Activated CD4-positive, alpha-beta T cell treated with anti-CD3 and anti-CD28 coated beads, Interleukin-2, amount 50 U/mL, for 1 hour (primary cell): ENCODE measurements around the gene PRTN3.
A peak's percentile ranks its signal among the peaks of the same experiment; 100 is the strongest.

Experiments used
- DNase-seq: peaks from one replicate; pipeline ENCODE4 v3.0.0-alpha.2; 2020

The PRTN3 gene, protein sequence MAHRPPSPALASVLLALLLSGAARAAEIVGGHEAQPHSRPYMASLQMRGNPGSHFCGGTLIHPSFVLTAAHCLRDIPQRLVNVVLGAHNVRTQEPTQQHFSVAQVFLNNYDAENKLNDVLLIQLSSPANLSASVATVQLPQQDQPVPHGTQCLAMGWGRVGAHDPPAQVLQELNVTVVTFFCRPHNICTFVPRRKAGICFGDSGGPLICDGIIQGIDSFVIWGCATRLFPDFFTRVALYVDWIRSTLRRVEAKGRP

DNA sequence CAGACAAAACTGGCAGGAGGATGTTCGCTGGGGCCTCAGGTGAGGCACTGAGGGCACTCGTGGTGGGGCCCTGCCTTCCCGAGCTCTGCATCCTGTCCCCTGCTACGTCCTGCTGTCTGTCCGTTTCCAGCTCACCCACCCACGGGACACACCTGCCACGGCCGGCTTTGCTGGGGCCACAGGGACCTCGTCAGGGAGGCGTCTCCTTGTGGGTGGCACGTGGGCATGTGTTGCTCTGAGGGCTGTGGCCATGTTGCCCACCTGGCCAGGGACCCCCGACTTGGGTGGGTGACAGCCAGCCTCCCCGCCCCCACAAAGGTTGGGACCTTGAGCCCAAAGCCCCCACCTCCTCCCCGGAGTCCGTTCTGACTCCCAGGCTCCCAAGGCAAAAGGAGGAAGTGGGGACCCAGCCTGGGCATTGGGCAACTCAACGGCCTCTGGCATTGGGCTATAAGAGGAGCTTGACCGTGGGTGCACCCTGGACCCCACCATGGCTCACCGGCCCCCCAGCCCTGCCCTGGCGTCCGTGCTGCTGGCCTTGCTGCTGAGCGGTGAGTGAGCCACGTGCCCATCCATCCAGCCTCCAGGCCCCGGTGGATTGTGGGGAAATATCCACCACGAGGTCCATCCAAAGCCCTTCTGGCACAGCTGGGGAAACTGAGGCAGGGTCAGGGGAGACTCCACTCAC is at the start of gene PRTN3:
Gene PRTN3, plus strand, starts transcription at position 481 of the 688 bp plus-strand sequence. Its CDS starts 10 bp downstream, at position 491.
- DNase-seq = no peak

DNA sequence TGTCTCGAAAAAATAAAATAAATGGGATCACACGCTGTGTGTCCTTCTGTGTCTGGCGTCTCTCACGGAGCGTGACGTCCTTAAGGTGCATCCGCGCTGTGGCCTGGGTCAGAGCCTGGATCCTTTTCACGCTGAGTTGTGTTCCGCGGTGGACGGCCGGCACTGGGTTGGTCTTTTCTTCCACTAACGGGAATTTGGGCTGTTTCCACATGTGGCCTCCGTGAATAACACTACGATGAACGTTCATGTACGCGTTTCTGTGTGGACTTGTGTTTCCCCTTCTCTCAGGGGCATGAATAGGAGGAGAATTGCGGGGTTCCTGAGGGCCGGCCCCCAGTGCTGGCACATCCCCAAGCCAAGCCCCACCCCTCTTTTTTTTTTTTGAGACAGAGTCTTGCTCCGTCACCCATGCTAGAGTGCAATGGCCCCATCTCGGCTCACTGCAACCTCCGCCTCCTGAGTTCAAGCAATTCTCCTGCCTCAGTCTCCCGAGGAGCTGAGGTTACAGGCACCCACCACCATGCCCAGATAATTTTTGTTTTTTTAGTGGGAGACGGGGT is 49.7 kb upstream of the PRTN3 start:
- DNase-seq = no peak

DNA sequence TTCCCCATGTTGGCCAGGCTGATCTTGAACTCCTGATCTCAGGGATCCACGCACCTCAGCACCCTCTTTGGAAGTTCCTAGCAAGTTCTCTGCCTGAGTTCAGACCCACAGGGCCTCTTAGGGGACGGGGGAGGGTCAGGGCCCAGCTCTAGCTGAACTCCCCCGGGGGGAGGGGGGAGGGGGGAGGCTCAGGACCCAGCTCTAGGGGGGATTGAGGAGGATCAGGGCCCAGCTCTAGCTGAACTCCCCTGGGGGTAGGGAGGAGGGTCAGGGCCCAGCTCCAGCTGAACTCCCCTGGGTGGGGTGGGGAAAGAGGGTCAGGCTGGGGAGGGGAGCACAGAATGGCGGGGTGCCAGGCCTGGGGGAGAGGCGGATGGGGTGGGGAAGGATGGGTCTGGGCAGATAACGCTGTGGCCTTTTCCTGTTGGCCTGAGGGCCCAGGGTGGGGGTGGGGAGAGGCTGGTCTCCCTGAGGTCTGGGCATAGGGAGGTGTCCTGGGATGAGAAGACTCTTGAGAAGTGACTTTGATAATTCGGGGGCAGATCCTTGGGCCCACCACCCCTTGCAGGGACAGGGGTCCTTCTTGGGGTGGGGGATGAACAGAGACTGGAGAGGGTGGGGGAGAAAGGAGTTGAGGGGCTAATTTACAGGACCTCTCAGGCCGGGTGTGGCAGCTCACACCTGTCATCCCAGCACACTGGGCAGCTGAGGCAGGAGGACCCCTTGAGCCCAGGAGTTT is 49.1 kb upstream of the PRTN3 start:
- DNase-seq = no peak

DNA sequence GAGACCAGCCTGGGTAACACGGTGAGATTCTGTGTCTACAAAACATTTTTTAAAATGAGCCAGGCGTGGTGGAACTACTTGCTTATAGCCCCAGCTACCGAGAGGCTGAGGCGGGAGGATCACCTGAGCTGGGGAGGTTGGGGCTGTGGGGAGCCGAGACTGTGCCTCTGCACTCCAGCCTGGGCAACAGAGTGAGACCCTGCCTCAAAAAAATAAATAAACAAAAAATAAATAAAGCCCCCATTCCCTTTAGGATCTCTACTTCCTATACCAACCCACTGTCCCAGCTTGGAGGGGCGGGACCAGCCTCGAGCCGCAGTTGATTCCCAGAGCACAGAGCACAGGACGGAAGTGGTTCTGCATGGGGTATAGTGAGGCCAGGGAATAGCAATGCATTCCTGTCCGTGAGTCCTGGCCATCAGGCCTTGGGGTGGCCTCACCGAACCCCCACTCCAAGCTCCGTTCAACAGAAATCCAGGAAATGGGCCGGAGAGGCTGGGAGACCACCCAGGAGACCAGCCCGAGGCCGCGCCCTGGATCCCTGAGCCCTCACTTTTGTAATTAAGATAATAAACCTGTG is 48.4 kb upstream of the PRTN3 start:
- no peak for DNase-seq

DNA sequence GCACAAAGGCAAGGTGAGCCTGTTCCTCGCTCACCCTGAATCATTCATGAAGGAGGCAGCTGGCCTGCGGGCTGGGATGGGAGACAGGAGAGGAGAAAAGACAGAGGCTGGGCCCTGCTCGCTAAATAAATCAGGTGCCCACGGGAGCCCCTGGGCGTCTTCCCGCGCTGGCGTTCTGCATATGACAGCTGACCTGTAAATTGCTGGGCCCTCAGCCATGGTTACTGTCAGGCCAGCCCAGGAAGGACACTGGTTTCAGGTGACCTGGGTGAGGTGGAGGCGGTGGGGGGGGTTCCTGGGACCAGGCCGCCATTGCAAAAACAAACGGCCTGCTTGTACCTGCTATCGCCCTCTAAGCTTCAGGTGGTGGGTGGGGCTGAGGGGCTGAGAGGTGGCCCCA is 47.0 kb upstream of the PRTN3 start:
- no peak for DNase-seq

DNA sequence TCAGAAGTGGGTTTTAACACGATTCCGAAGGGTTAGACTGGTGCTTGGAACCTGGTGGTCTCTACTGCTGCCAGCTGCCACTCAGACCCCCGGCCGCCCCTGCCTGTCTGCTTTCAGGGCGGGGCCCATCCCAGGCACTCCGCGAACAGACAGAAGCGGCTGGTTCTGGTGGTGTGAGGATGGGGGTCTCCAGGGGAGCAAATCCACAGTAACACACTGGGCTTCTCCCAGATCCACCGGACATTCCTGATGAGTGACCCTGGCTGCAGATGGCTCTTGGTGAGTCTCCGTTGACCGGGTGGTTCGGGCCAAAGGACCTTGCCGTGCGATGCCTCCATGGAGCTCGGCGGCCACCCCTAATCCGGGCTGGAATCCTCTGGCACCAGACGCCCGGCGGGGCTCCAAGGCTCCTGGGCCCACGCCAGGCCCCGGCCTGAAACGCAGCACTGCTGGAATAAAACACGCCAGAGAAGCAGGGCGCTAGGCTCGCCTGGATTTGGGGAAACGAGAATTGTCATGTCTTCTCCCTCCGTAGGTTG is 45.7 kb upstream of the PRTN3 start:
- DNase-seq = no peak

DNA sequence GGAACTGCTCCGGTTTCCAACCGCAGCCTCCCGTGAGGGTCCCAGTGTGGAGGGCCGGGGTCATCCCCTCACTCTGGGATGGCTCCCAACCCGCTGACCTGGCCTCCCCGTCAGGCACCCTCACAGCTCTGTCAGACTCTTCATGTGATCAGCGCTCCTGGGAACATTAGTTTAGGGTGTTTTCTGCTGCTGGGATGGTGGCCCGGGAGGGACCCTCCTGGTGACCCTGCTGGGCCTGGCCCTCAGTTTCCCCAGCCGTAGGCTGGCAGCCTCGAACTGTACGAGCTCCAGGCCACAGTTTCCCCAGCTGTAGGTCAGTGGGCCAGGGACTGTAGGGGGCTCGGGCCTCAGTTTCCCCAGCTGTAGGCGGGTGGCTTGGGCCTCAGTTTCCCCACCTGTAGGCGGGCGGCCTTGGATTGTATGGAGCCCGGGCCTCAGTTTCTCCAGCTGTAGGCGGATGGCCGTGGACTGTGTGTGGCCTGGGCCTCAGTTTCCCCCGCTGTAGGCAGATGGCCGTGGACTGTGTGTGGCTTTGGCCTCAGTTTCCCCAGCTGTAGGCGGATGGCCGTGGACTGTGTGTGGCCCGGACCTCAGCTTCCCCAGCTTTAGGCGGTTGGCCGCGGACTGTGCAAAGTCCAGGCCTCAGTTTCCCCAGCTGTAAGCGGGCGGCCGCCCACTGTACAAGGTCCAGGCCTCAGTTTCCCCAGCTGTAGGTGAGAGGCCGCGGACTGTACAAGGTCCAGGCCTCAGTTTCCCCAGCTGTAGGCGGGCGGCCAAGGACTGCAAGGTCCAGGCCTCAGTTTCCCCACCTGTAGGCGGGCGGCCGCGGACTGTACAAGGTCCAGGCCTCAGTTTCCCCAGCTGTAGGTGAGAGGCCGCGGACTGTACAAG is 44.9 kb upstream of the PRTN3 start:
- DNase-seq = no peak

DNA sequence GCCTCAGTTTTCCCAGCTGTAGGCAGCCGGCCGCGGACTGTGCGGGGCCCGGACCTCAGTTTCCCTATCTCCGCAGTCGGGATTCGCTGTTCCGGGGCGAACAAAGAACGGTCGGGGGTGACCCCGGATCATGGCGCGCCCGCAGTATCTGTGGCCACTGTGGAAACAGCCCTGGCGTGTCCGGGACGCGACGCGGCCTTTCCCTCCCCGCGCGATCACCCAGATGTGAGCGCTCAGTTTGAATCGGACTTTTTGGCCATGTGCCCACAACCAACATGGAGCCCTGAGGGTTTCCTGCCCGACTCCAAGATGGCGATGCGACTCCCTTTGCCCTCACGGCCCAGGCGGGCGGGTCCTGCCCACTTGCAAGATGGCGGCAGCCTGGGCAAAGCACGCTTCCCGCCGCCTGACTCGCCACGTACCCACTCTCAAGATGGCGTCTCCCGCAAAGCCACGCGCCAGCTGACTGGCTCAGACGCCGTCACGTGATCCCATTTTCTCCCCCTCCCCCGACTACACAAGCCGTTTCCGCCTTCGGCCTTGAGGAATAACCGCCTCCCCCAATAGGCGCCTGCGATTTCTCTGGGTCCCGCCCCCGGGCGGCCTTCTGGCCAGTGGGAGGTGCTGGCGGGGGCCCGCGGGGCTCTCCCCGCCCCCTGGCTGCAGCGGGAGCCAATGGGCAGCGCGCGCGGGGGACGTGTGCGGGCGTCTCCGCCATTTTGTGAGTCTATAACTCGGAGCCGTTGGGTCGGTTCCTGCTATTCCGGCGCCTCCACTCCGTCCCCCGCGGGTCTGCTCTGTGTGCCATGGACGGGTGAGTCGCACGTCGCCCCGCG is 43.9 kb upstream of the PRTN3 start, which contains the start of gene PTBP1:
Gene PTBP1, plus strand, starts transcription at position 761 of the 836 bp plus-strand sequence. Its CDS starts 46 bp downstream, at position 807.
- peak; percentile 98 for DNase-seq

DNA sequence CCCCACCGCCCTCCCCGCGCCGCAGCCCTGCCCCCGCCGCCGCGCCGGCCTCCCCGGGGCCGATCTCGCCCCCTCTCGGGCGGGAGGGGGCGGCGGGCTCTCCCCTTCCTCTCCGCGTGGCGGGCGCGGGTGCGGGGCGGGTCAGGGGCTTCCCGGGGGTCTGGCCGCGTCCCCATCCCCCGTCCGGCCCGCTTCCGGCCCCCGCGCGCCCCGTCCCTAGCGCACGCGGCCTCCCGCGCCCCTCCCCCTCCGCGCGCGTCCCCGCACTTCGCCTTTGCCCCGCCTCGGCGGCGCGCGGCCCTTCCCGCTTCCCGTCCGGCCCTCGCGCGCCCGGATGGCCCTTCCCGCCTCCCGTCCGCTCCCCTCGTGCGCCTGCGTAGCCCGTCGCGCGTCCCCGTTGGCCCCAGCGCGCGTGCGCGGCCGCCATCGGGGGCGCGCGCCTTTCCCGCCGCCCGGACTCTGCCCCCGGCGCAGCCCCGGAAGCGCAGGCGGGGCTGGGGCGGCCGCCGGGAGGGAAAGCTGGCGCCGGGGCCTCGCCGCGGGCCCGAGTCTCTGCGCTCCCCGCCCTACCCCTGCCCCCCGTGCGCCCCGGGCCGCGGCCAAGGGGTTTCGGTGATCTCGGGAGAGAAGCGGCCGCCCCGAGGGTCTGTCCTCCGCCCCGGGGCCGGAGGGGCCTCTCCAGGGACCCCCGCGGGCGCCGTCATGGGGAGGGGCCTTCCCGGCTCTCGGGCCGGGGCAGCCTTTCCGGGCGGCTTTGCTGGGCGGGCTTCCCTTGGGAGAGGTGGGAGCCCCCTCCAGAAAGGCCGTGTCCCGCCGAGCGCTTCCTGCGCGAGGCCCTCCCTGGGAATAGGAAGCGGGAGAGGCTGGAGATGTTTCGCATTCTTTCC is 43.0 kb upstream of the PRTN3 start:
- DNase-seq = peak; percentile 80

DNA sequence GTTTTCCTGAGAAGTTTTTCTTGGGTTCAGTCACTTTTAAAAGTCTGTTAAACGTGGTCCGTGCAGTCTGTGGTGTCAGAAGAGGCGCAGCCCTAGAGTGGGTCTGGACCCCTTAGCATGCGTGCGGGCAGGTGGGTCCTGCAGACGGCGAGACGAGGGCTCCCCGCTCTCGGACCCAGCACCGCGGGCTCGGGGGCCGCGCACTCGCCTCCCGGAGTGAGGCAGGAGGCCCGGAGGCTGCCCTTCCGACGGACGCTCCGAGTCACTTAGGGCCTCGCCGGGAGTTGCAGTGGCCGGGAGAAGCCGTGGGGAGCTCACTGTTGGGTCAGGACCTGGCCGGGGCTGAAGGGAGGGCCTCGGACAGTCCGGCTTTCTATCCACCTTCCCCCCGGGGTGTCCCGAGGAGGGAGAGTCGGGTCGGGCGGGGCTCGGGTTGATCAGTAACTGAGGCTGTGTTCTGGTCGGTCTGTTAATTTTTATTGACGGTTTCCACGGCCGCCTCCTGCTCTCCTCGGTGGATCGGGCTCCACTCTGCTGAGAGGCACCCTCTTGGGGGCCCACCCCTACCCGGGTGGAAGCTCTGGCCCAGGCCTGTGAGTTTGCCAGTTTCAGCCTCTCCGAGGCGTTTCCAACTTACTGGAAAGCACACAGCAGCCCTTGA is 42.3 kb upstream of the PRTN3 start:
- DNase-seq = no peak

DNA sequence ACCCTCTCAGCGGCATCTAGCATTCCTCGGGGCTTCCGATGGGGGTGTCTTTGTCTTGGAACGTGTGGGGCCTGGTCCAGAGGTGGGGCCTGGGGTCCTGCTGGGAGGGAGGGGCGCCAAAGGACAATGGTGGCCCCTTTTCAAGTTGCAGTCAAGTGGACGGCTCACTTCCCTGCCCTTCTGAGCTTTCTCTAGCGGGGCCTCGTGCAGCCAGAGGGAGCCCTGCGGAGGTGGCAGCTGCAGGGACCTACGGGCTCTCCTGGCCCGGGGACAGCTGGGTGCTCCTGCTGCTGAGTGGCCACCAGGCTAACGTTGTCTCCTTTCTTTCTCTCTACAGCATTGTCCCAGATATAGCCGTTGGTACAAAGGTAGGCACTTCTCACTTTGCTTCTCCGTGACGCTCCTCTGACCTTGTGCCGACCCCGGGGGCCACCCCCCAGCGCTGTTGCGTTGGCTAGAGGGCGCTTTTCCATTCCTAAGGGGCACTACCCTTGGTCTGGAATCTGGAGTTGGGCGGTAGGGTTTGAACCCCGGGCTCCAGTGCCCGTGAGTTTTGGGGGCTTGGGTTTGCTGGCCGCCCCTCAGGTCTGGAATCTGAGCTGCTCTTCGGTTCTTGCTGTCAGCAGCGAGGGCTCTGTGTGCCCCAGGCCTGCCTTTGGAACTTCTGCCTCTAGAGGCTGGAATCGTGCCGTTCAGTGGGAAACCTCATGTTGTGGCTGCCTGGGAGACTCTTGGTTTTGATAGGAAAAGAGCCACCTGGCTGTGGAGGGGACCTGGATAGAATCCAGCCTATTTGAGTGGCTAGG is 41.5 kb upstream of the PRTN3 start:
- no peak for DNase-seq

DNA sequence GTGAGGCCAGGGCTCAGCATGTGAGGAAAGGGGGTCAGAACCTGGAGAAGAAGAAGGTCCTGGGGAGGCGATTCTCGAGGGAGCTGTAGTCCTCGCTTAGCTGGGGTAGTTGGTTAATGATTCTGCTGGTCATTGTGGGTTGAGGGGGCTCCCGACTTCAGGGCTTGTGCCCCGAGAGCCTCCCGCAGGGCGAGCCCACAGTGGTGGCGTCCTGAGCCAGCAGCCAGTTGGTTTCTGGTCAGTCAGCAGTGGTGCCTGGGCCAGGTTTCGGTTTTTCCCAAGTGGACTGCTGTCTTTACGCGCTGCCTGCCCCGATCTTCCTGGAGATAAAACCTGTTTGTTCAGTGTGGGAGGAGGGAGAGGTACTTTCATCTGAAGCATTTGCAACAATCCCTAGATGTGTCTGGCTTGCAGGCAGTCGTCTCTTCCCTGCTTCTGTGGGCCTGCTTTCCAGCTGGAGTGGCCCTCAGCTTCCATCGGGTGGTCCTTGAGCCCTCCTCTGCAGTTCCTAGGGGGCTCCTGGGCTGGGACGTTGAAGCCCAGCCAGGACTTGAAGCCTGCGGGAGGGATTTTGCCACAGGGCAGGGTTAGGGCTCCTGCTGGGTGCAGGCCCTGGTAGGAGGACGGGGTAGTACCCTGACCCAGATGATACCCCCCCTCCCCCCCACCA is 40.3 kb upstream of the PRTN3 start:
- no peak for DNase-seq

DNA sequence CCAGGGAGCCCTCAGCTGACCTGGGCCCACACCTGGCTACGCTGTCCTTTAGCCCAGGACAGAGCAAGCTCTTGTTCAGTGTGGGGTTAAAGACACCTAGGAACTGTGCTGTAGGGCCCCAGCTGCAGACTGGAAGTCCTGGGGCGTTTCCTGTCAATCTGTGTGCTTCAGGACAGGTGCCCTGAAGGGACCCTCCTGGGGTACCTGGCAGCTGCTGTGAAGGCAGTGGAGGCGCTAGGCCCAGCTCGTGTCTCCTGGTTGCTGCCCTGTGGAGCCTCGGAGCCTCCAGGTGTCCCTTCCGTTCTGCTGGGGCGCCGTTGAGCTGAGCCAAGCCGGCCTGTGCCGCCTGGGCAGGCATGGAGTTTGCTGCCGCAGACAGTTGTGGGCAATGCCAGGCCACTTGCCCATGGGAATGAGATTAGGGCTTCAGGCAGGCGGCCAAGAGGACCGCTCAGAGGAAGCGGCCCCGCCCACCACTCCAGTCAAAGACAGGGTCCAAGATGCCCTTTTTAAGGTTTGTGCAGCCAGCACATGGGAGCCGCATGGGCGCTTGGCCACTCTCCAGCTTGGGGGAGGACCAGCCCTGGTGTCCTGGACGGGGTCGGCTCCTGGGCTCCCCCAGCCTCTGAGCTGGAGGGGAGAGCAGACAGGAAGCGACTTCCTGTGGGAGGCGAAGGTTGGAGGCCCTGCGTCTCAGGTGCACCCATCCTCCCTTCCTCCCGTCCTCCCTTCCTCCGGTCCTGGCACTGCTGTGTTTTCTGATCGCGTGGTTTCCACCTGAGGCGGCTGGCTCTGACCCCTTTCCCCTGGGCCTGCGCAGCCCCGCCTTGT is 39.6 kb upstream of the PRTN3 start:
- no peak for DNase-seq

DNA sequence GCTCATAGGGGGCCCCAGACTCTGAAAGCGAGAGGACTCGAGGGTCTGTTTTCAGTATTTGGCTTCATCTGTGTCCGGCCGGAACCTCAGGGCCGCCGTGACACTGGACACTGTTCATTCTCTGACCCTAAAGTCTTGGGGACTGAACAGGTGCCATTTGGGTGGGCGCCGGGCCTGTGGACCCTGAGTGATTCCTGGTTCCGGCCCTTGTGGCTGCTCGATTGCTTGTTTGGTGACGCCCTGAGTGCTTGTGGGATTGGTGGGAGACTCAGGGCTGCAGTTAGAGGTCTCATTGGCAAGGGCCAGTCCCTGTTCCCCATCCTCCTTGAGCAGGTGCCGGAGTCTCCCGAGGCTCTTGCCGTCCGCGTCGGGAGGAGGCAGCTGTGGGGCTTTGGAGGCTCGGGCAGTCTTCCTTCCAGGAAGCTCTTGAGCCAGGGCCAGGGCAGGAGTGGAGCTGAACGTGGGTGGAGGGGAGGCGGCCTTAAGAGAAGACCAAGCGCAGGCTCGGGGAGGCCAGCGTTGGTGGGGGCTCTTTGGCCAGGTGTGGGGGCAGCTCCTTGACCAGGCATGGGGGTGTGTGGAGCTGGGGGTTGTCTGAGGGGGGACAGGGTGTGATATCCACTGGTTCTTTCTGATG is 38.8 kb upstream of the PRTN3 start:
- no peak for DNase-seq

DNA sequence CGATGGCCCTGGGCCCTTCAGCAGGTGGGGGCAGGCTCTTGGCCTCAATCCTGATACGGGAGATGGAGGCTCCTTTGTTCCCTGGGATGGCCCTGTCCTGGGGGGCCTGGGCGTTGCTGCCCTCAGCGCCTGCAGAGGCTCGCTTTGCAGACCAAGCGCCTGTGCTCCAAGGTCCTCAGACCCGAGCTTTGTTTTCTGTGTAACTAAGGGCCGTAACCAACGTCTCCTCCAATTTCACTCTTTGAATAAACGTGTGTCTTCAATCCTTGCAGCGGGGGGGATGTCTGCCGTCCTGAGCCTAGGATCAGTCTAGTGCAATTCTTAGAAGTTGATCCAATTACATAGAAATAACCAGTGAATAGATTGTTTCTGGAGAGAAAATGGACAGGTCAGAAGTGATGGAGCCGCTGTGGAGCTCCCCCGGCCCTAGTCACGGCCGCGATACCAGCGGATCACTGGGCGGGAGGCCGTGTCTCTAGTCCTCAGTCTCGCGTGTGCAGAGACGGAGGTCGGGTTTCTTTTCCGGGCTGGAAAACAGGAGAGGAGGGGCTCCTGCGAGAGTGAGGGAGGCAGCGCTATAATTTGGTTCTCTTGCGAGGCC is 38.2 kb upstream of the PRTN3 start:
- DNase-seq = no peak

DNA sequence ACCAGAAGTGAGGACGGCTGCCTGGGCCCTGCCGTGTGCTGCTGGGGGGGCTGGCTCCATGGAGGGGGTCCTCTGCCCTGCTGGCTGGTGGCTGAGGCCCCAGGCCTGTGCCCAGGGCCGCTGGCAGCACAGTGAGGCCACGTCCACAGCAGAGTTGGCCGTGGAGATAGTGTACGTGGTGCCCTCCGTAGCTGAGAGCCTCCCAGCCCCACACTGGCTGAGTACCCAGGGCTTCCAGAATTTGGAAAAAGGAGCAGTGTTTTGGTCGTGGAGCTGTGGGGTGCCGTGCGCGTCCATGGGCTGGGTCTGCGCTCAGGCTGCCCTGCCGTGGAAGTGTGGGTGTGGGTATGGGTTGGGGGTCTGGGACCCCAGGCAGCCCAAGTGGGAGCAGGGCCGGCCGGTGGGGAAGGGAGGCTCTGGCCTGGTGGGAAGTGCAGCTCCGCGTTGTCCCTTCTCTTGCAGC is 37.7 kb upstream of the PRTN3 start:
- no peak for DNase-seq
